IPS-18c (cell line): Measurements from ENCODE around the gene RABEP2.
A peak's percentile ranks its signal among the peaks of the same experiment; 100 is the strongest.
"Not testable (repeated sequence)": the region's sequence is repeated elsewhere in the genome, so short reads cannot be mapped to it uniquely, and the experiment has no call there.

Experiments used
- H3K4me3 ChIP-seq: 2 replicates; pipeline ENCODE4 v1.7.0; 2013; ENCODE audit warnings: low read depth, mild to moderate bottlenecking, low read length, moderate library complexity; ENCODE audit not compliant: insufficient read depth
- H3K9me3 ChIP-seq: one replicate; pipeline ENCODE4 v1.6.1; 2013; ENCODE audit warnings: mild to moderate bottlenecking, low read length, moderate library complexity; ENCODE audit not compliant: control insufficient read depth, insufficient read depth

Gene RABEP2

GRCh38 chr16:28935924-28936783, 11.1 kb upstream of the RABEP2 start:
- H3K9me3 ChIP-seq = no peaks in the 10 kb centered on the region
- peak overlapping the region; percentile 49; the same call in 1 of the 2 replicates for H3K4me3 ChIP-seq

GRCh38 chr16:28935346-28935745, 10.3 kb upstream of the RABEP2 start:
- H3K4me3 ChIP-seq = no peak overlapping the region
- H3K9me3 ChIP-seq = no peaks in the 10 kb centered on the region

DNA sequence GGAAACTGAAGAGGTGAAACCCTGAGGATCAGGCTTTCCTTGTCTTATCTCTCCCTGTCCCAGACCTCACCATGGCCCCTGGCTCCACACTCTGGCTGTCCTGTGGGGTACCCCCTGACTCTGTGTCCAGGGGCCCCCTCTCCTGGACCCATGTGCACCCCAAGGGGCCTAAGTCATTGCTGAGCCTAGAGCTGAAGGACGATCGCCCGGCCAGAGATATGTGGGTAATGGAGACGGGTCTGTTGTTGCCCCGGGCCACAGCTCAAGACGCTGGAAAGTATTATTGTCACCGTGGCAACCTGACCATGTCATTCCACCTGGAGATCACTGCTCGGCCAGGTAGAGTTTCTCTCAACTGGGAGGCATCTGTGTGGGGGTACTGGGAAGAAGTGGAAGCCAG, 8.1 kb upstream of the RABEP2 start:
- Histone ChIP-seq H3K9me3 (no peaks in the 10 kb centered on the region), H3K4me3 (no peak overlapping the region)

- Histone ChIP-seq H3K9me3 (no peaks in the 10 kb centered on the region), H3K4me3 (no peak overlapping the region)
Measured at GRCh38 chr16:28932339-28933141, 7.5 kb upstream of the RABEP2 start.

- Histone ChIP-seq H3K9me3 (no peaks in the 10 kb centered on the region), H3K4me3 (no peak within 1 kb of the TSS)
Measured at GRCh38 chr16:28931801-28932225, 6.8 kb upstream of the RABEP2 start, which contains the start of gene CD19. Gene CD19, plus strand, starts transcription at chr16:28931971. Its CDS starts 30 bp downstream, at chr16:28932001.

DNA sequence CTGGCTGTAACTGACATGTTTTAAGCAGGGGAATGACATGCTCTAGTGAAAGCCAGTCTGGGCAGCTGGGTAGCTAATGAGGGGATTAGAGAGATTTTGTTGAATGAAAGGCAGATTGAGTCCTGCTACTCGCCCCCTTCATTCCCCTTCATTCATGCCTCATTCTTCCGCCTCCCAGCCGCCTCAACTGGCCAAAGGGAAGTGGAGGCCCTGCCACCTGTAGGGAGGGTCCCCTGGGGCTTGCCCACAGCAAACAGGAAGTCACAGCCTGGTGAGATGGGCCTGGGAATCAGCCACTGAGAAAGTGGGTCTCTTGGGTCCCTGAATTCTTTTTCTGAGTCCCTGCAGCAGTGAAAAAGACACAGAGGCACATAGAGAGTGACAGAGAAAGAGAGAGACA, 5.6 kb upstream of the RABEP2 start:
- no peaks in the 10 kb centered on the region for H3K9me3 ChIP-seq
- no peak overlapping the region for H3K4me3 ChIP-seq

DNA sequence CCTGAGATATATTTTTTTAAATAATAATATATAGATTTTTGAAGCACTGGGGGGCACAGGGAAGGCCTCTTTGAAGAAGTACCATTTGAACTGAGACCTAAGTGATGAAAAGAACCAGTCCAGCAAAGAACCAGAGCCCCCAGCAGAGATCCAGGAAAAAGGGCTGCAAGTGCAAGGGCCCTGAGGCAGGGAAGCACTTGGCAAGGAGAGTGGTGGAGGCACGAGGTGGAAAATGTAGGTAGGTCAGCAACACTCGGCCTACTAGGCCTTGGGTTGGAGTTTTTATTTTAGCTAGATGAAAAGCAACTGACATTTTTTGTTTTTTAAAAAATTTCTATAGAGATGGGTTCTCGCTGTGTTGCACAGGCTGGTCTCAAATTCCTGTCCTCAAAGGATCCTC, 5.2 kb upstream of the RABEP2 start:
- Histone ChIP-seq H3K9me3 (no peaks in the 10 kb centered on the region), H3K4me3 (no peak overlapping the region)

DNA sequence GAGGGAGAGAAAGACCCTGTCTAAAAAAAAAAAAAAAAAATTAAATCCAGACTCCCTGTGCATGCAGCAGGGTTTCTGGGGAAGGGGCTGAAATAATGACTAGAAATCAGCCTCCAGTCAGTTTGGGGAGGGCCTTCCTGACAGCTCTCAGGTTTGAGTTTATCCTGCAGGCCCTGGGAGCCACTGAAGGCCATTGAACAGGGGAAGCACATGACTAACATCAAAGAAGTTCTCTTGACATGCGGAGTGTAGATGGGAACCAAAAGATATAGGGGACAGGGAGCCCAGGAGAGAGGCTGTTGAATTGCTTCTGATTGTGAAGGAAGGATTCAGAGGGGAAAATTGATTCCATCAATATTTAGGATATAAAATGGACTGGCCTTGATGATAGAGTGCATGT, 2.8 kb upstream of the RABEP2 start:
- Histone ChIP-seq H3K9me3 (no peaks in the 10 kb centered on the region), H3K4me3 (no peak overlapping the region)

- peak overlapping the region; percentile 90; the same call in 1 of the 2 replicates for H3K4me3 ChIP-seq
- not testable (repeated sequence) for H3K9me3 ChIP-seq
Measured at GRCh38 chr16:28926284-28926683, 1.2 kb upstream of the RABEP2 start.

DNA sequence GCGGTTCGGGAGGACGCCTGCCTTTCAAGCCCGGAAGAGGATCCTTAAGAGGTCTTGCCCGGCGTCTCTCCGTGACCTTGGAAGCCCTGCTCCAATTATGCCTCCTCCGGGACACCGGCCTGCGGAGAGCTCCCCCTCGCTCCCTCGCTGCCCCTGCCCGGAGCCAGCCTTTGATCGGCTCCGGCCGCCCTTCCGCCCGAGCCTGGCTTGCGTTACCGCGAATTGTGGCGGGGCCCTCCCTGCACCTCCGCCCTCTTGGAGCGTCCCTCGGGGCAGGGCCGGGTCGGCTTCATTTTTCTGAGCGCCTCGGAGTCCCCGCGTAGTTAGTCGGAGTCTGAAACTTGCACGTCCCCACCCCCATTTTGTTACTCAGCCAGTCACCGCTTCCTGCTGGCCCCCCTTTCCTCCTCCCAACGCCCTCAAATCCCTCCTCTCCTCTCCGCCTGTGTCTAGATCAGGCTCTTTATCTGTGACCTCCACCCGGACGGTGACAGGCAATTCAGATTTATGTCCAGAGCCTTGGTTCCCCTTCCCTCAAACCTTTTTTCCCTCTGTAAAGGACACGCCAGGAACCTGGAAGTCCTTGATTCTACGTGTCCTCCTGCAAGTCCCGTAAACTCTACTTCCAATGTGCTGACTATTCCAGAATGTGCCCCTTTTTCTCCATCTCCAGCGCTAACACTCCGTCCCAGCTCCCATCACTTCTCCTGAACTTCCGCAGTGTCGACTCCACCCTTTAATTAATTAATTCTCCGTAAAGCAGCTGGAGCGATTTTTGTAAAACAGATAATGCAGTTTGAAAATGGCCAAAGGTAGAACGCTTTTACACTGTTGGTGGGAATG, 569 bp upstream of the RABEP2 start:
- no peaks in the 10 kb centered on the region for H3K9me3 ChIP-seq
- peak overlapping the region; percentile 90 for H3K4me3 ChIP-seq

- H3K9me3 ChIP-seq = no peaks in the 10 kb centered on the region
- peak overlapping the region; percentile 90 for H3K4me3 ChIP-seq
Measured at GRCh38 chr16:28924399-28924761, 658 bp downstream of the RABEP2 start.

DNA sequence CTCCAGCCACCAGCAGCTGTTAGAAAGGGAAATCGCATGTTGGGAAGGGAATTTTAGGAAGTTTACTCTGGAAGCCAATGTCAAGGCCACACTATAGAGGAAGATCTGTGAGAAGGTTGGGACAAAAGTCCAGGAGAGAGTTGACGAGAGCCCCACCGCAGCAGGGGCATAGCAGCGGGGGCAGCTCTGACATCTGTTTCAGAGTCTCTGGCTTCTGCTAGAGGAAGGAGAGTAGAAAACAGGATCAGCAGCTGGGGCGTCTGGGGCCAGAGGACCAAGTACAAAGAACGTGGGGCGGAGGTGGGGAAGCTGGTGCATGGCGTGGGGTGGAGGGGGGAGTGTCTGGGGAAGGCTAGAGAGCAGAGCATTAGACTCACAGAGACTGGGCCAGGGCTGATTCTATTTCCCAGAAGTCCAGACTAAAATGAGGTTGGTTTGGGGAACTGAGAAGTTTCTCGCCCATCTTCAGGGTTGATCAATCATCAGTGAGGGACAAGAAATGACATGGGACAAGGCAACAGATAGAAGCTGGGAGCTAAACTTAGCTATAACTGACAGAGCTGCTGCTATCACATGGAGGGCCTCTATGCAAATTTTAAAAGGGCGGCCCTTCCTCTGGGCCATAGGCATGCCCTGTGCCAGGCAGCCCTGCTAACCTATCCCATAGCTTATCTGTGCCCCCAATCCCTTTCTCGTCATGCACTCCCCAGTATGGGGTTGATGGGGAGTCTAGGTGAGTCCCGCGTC, 1.2 kb downstream of the RABEP2 start:
- Histone ChIP-seq H3K9me3 (no peaks in the 10 kb centered on the region), H3K4me3 (peak overlapping the region; percentile 90)

- no peaks in the 10 kb centered on the region for H3K9me3 ChIP-seq
- H3K4me3 ChIP-seq = no peak overlapping the region
Measured at GRCh38 chr16:28923231-28923587, 1.8 kb downstream of the RABEP2 start.

GRCh38 chr16:28918698-28919097, 6.3 kb downstream of the RABEP2 start:
- H3K4me3 ChIP-seq = no peak overlapping the region
- no peaks in the 10 kb centered on the region for H3K9me3 ChIP-seq

DNA sequence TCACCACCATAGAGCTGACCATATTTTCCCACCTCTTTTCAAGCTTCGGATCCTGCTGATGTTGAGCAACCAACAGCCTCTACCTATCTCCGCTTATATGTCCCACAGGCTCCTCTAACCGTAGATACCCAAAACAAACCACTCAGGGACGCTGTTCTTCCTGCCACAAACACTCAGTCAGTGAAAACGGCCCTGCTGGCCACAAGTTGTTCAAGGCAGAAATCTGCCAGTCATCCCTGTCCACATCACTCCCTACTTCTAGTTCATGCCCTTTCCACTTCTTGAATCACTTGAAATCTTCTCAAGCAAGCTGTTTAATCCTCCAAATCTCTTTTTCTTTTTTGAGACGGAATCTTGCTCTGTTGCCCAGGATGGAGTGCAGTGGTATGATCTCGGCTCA, 7.9 kb downstream of the RABEP2 start:
- Histone ChIP-seq H3K4me3 (no peak overlapping the region), H3K9me3 (no peaks in the 10 kb centered on the region)

DNA sequence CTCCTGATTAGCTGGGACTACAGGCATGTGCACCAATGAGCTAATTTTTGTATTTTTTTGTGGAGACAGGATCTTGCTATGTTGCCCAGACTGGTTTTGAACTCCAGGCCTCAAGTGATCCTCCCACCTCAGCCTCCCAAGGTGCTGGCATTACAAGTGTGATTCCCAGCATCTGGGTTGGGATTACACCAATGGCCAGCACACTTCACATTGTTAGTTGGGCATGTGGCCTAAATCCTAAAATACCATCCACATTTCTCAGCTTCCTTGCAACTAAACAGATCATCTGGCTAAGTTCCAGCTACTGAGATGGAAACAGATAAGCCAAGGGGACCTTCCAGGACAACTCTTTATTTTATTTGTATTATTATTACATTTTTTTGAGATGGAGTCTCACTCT, 9.9 kb downstream of the RABEP2 start:
- Histone ChIP-seq H3K9me3 (no peaks in the 10 kb centered on the region), H3K4me3 (no peak overlapping the region)
